Ishikawa (cell line): Measurements from ENCODE around the gene MYO7B.

Source experiments
- CEBPB ChIP-seq: IDR thresholded peaks from 2 replicates; pipeline ENCODE4 v1.6.1; 2012
- CREB1 ChIP-seq: IDR thresholded peaks from 2 replicates; pipeline ENCODE4 v1.6.1; 2012; ENCODE audit warnings: low read depth
- EP300 ChIP-seq: IDR thresholded peaks from 2 replicates; pipeline ENCODE4 v1.6.1; 2012; ENCODE audit warnings: borderline replicate concordance
- FOXM1 ChIP-seq: IDR thresholded peaks from 2 replicates; pipeline ENCODE4 v1.6.1; 2012; ENCODE audit warnings: low read depth, borderline replicate concordance
- MAX ChIP-seq: IDR thresholded peaks from 2 replicates; pipeline ENCODE4 v1.6.1; 2012
- NFIC ChIP-seq: IDR thresholded peaks from 2 replicates; pipeline ENCODE4 v1.6.1; 2012
- RAD21 ChIP-seq: IDR thresholded peaks from 2 replicates; pipeline ENCODE4 v1.6.1; 2012; ENCODE audit warnings: low read depth
- REST ChIP-seq: IDR thresholded peaks from 2 replicates; pipeline ENCODE4 v1.6.1; 2012; ENCODE audit warnings: low read depth, mild to moderate bottlenecking
- TAF1 ChIP-seq: IDR thresholded peaks from 2 replicates; pipeline ENCODE4 v1.6.1; 2012; ENCODE audit warnings: low read depth, mild to moderate bottlenecking
- TCF12 ChIP-seq: IDR thresholded peaks from 2 replicates; pipeline ENCODE4 v1.6.1; 2012; ENCODE audit warnings: low read depth
- TEAD4 ChIP-seq: IDR thresholded peaks from 2 replicates; pipeline ENCODE4 v1.6.1; 2012
- USF1 ChIP-seq: IDR thresholded peaks from 2 replicates; pipeline ENCODE4 v1.6.1; 2012
- YY1 ChIP-seq: IDR thresholded peaks from 2 replicates; pipeline ENCODE4 v1.6.1; 2012; ENCODE audit warnings: low read depth
- ZBTB7A ChIP-seq: IDR thresholded peaks from 2 replicates; pipeline ENCODE4 v1.6.1; 2012; ENCODE audit warnings: low read depth

MYO7B gene

GRCh38 chr2:127594116-127594591 lies 58.7 kb downstream of the MYO7B start:
- TF ChIP-seq CREB1 (no peak), MAX (no peak), USF1 (no peak), REST (no peak), CEBPB (no peak), YY1 (no peak), NFIC (no peak)

- TF ChIP-seq RAD21 = no peak
- TF ChIP-seq NFIC = no peak
- TF ChIP-seq CREB1 = no peak
- no peak for TF ChIP-seq ZBTB7A
- TF ChIP-seq TAF1 = no peak
- no peak for TF ChIP-seq REST
- TF ChIP-seq TEAD4 = no peak
- TF ChIP-seq CEBPB = no peak
- no peak for TF ChIP-seq TCF12
- no peak for TF ChIP-seq USF1
- no peak for TF ChIP-seq YY1
- TF ChIP-seq FOXM1 = no peak
- TF ChIP-seq MAX = no peak
- no peak for TF ChIP-seq EP300
Observed at GRCh38 chr2:127596311-127597045, 61.0 kb downstream of the MYO7B start.

GRCh38 chr2:127597046-127597983 lies 61.8 kb downstream of the MYO7B start:
- no peak for TF ChIP-seq CEBPB
- no peak for TF ChIP-seq TCF12
- no peak for TF ChIP-seq FOXM1
- no peak for TF ChIP-seq ZBTB7A
- no peak for TF ChIP-seq NFIC
- no peak for TF ChIP-seq RAD21
- TF ChIP-seq USF1 = no peak
- no peak for TF ChIP-seq YY1
- TF ChIP-seq TAF1 = no peak
- TF ChIP-seq CREB1 = no peak

GRCh38 chr2:127597984-127598380 lies 62.5 kb downstream of the MYO7B start:
- TF ChIP-seq TCF12 (no peak), FOXM1 (no peak), CEBPB (no peak), REST (no peak), YY1 (no peak), TEAD4 (no peak), USF1 (no peak)
